Upper lobe of left lung (tissue), 4 donors: ENCODE data around the gene EZH2.

Experiments used
- POLR2AphosphoS5 ChIP-seq, 2 donors: sonication (generic); formaldehyde crosslinking; IDR thresholded peaks; one replicate each; pipeline ENCODE4 v1.5.1; 2017; ENCODE audit warnings: antibody characterized with exemption in 2 of 2
- TF ChIP-seq, protein P1 (sequence below), 6 experiments: fragments of 450-650 bp in 4 of 6; fragments of 200-600 bp in 2 of 6; sonication (generic) in 2 of 6; IDR thresholded peaks; one replicate each; pipeline ENCODE4 v1.5.1; 2016 to 2019; ENCODE audit warnings: antibody characterized with exemption in 6 of 6

DNA sequence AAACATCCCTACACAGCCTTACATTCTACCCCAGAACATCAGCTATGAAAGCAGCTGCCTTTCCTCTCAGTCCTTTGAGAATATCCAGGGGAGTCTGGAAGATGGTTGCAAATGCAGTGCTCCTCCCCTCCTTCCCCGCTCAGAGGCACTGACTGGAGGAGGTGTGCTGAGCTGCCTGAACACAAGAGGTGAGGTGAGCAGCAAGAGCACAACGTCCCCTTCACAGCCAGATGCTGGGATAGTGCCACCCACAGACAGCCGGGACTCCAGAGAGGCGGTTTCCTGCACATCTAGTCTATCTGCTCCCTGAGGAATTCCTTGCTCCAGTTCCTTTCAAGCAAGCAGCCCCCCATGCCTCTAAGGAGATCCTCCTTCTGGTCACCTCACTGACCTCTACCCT is 74.2 kb downstream of the EZH2 start:
- no peak for TF ChIP-seq POLR2AphosphoS5 (IDR thresholded peaks at IDR 0.05)
- TF ChIP-seq, protein P1, sequence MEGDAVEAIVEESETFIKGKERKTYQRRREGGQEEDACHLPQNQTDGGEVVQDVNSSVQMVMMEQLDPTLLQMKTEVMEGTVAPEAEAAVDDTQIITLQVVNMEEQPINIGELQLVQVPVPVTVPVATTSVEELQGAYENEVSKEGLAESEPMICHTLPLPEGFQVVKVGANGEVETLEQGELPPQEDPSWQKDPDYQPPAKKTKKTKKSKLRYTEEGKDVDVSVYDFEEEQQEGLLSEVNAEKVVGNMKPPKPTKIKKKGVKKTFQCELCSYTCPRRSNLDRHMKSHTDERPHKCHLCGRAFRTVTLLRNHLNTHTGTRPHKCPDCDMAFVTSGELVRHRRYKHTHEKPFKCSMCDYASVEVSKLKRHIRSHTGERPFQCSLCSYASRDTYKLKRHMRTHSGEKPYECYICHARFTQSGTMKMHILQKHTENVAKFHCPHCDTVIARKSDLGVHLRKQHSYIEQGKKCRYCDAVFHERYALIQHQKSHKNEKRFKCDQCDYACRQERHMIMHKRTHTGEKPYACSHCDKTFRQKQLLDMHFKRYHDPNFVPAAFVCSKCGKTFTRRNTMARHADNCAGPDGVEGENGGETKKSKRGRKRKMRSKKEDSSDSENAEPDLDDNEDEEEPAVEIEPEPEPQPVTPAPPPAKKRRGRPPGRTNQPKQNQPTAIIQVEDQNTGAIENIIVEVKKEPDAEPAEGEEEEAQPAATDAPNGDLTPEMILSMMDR (IDR thresholded peaks at IDR 0.05), result no peak
